Measurements from ENCODE around the gene BBS9. TPM values are rescaled to one million over a fixed set of nuclear protein-coding genes. Genes with fewer than 3 reads are reported as not detected.

The BBS9 gene
- total RNA-seq, 2 donors from 2014 or later = 23.0 to 28.6 TPM

- Histone ChIP-seq H3K4me3 (no peak overlapping the region), H3K27ac (no peak overlapping the region), H3K36me3 (no peaks in the 10 kb centered on the region), H3K27me3 (replicated peaks; ENCODE audit: insufficient read depth) (no peaks in the 10 kb centered on the region), H3K9me3 (no peaks in the 10 kb centered on the region), H3K4me1 (ENCODE audit: control insufficient read depth in 1 of 2, low read depth in 2 of 2) (peaks cover 0 to 10% of the 10 kb centered on the region in 2 donors)
- ATAC-seq (ENCODE audit: insufficient number of reproducible peaks, low FRiP score, low read depth) (no peak), DNase-seq (ENCODE audit: low spot score) (no peak)
- TF ChIP-seq CTCF (IDR thresholded peaks at IDR 0.05) = no peak
Measured at GRCh38 chr7:33449847-33450246, 320.5 kb downstream of the BBS9 start.

- Histone ChIP-seq H3K27ac (no peak overlapping the region), H3K4me3 (no peak overlapping the region), H3K9me3 (no peaks in the 10 kb centered on the region), H3K27me3 (replicated peaks; ENCODE audit: insufficient read depth) (no peaks in the 10 kb centered on the region), H3K36me3 (no peaks in the 10 kb centered on the region), H3K4me1 (ENCODE audit: control insufficient read depth in 1 of 2, low read depth in 2 of 2) (peaks cover 0 to 4% of the 10 kb centered on the region in 2 donors)
- DNase-seq (ENCODE audit: low spot score) = no peak
- ATAC-seq (ENCODE audit: insufficient number of reproducible peaks, low FRiP score, low read depth) = no peak
- no peak for TF ChIP-seq CTCF (IDR thresholded peaks at IDR 0.05)
Measured at GRCh38 chr7:33452805-33453502, 323.6 kb downstream of the BBS9 start.

- Histone ChIP-seq H3K9me3 (no peaks in the 10 kb centered on the region), H3K4me1 (ENCODE audit: control insufficient read depth in 1 of 2, low read depth in 2 of 2) (no peaks in the 10 kb centered on the region), H3K4me3 (no peak overlapping the region), H3K27ac (no peak overlapping the region), H3K36me3 (no peaks in the 10 kb centered on the region), H3K27me3 (replicated peaks; ENCODE audit: insufficient read depth) (no peaks in the 10 kb centered on the region)
- no peak for TF ChIP-seq CTCF (IDR thresholded peaks at IDR 0.05)
- DNase-seq (ENCODE audit: low spot score) (no peak), ATAC-seq (ENCODE audit: insufficient number of reproducible peaks, low FRiP score, low read depth) (no peak)
Measured at GRCh38 chr7:33457039-33457438, 327.7 kb downstream of the BBS9 start.

GRCh38 chr7:33458581-33458980, 329.2 kb downstream of the BBS9 start:
- H3K9me3 ChIP-seq = no peaks in the 10 kb centered on the region
- no peaks in the 10 kb centered on the region for H3K36me3 ChIP-seq
- no peaks in the 10 kb centered on the region for H3K27me3 ChIP-seq (replicated peaks; ENCODE audit: insufficient read depth)
- ATAC-seq (ENCODE audit: insufficient number of reproducible peaks, low FRiP score, low read depth) = no peak
- no peak overlapping the region for H3K27ac ChIP-seq
- no peak overlapping the region for H3K4me3 ChIP-seq
- no peaks in the 10 kb centered on the region for H3K4me1 ChIP-seq (ENCODE audit: control insufficient read depth in 1 of 2, low read depth in 2 of 2)
- no peak for TF ChIP-seq CTCF (IDR thresholded peaks at IDR 0.05)
- no peak for DNase-seq (ENCODE audit: low spot score)

- no peaks in the 10 kb centered on the region for H3K36me3 ChIP-seq
Measured at GRCh38 chr7:33459340-33459751, 330.0 kb downstream of the BBS9 start.

More at GRCh38 chr7:33459340-33459751, 330.0 kb downstream of the BBS9 start:
- ATAC-seq (ENCODE audit: insufficient number of reproducible peaks, low FRiP score, low read depth) (no peak), DNase-seq (ENCODE audit: low spot score) (no peak)
- H3K4me1 ChIP-seq (ENCODE audit: control insufficient read depth in 1 of 2, low read depth in 2 of 2) = no peaks in the 10 kb centered on the region
- H3K27me3 ChIP-seq (replicated peaks; ENCODE audit: insufficient read depth) = no peaks in the 10 kb centered on the region
- TF ChIP-seq CTCF (IDR thresholded peaks at IDR 0.05) = no peak
- no peaks in the 10 kb centered on the region for H3K9me3 ChIP-seq
- no peak overlapping the region for H3K4me3 ChIP-seq
- no peak overlapping the region for H3K27ac ChIP-seq

Measured in thoracic aorta (tissue), 2 donors.